Activated naive CD4-positive, alpha-beta T cell (primary cell): ENCODE measurements around the gene SYK.
"Not testable (repeated sequence)": the region's sequence is repeated elsewhere in the genome, so short reads cannot be mapped to it uniquely, and the experiment has no call there.

Source experiments
- DNase-seq, 4 experiments: peaks; one replicate each; lab custom pipeline; 2025; lab: John Stamatoyannopoulos, UW

SYK gene

GRCh38 chr9:90795871-90796317, 5.7 kb upstream of the SYK start:
- no peak for DNase-seq

- DNase-seq = no peak
Measured at GRCh38 chr9:90799271-90799852, 2.3 kb upstream of the SYK start.

- DNase-seq = no peak
Measured at GRCh38 chr9:90801973-90802322, 329 bp downstream of the SYK start.

GRCh38 chr9:90802386-90802985, 867 bp downstream of the SYK start:
- DNase-seq = no peak

GRCh38 chr9:90803860-90804593, 2.4 kb downstream of the SYK start:
- no peak for DNase-seq

- DNase-seq = no peak
Measured at GRCh38 chr9:90805006-90805996, 3.7 kb downstream of the SYK start.

GRCh38 chr9:90807006-90807405, 5.4 kb downstream of the SYK start:
- DNase-seq = no peak

- no peak for DNase-seq
Measured at GRCh38 chr9:90808398-90808797, 6.8 kb downstream of the SYK start.

- DNase-seq = no peak
Measured at GRCh38 chr9:90808890-90809685, 7.5 kb downstream of the SYK start.

- DNase-seq = no peak
Measured at GRCh38 chr9:90810691-90811090, 9.1 kb downstream of the SYK start.

- no peak for DNase-seq
Measured at GRCh38 chr9:90813046-90813445, 11.4 kb downstream of the SYK start.

- no peak for DNase-seq
Measured at GRCh38 chr9:90813523-90813922, 11.9 kb downstream of the SYK start.

- no peak for DNase-seq
Measured at GRCh38 chr9:90814355-90814754, 12.7 kb downstream of the SYK start.

- no peak for DNase-seq
Measured at GRCh38 chr9:90815183-90815943, 13.7 kb downstream of the SYK start.

GRCh38 chr9:90815944-90816357, 14.3 kb downstream of the SYK start:
- no peak for DNase-seq

GRCh38 chr9:90816690-90817089, 15.1 kb downstream of the SYK start:
- no peak for DNase-seq

- no peak for DNase-seq
Measured at GRCh38 chr9:90818279-90818678, 16.7 kb downstream of the SYK start.

- DNase-seq = not testable (repeated sequence)
Measured at GRCh38 chr9:90820406-90820805, 18.8 kb downstream of the SYK start.

GRCh38 chr9:90821236-90821635, 19.6 kb downstream of the SYK start:
- not testable (repeated sequence) for DNase-seq

- DNase-seq = no peak
Measured at GRCh38 chr9:90821697-90822096, 20.1 kb downstream of the SYK start.

GRCh38 chr9:90822866-90823265, 21.2 kb downstream of the SYK start:
- no peak for DNase-seq
